Stomach (tissue), 4 donors: ENCODE results near the gene PCDHB12.

ENCODE experiments used
- CTCF ChIP-seq, 7 experiments: fragments of 450-650 bp in 4 of 7; fragments of 200-600 bp in 3 of 7; sonication (generic) in 3 of 7; IDR thresholded peaks; one replicate each; pipeline ENCODE4 v1.5.1; 2016 to 2019; ENCODE audit warnings: antibody characterized with exemption in 7 of 7, control low read depth in 2 of 7, mild to moderate bottlenecking in 1 of 7
- POLR2AphosphoS5 ChIP-seq, 3 donors: sonication (generic); formaldehyde crosslinking; IDR thresholded peaks; one replicate each; pipeline ENCODE4 v1.6.1; 2016; ENCODE audit warnings: antibody characterized with exemption in 3 of 3

GRCh38 chr5:141236516-141237313 is 28.2 kb downstream of the PCDHB12 start:
- TF ChIP-seq CTCF (IDR thresholded peaks at IDR 0.05) (no peak), POLR2AphosphoS5 (IDR thresholded peaks at IDR 0.05) (no peak)
